HG03196 (cell line): ENCODE results near the gene BTRC.

ENCODE experiments used
- ATAC-seq: cut with Tn5 transposase; IDR thresholded peaks from one replicate; pipeline ENCODE4 v1.9.1; 2021; ENCODE audit not compliant: unreplicated experiment

BTRC gene

GRCh38 chr10:101476383-101476782 is 122.4 kb downstream of the BTRC start:
- no peak for ATAC-seq

GRCh38 chr10:101478956-101479355 is 125.0 kb downstream of the BTRC start:
- no peak for ATAC-seq

GRCh38 chr10:101481256-101481655 is 127.3 kb downstream of the BTRC start:
- ATAC-seq, result no peak

GRCh38 chr10:101482568-101482967 is 128.6 kb downstream of the BTRC start:
- ATAC-seq, result no peak

GRCh38 chr10:101484175-101484745 is 130.3 kb downstream of the BTRC start:
- ATAC-seq, result no peak

- ATAC-seq, result no peak
Observed at GRCh38 chr10:101485207-101485606, 131.2 kb downstream of the BTRC start.

- ATAC-seq, result no peak
Observed at GRCh38 chr10:101485681-101486554, 132.0 kb downstream of the BTRC start.

GRCh38 chr10:101487399-101487798 is 133.4 kb downstream of the BTRC start:
- no peak for ATAC-seq

- no peak for ATAC-seq
Observed at GRCh38 chr10:101489355-101489754, 135.4 kb downstream of the BTRC start.

GRCh38 chr10:101490026-101490425 is 136.1 kb downstream of the BTRC start:
- no peak for ATAC-seq

GRCh38 chr10:101492205-101492604 is 138.2 kb downstream of the BTRC start:
- ATAC-seq, result no peak

GRCh38 chr10:101492814-101493213 is 138.8 kb downstream of the BTRC start:
- no peak for ATAC-seq

GRCh38 chr10:101493249-101493648 is 139.3 kb downstream of the BTRC start:
- ATAC-seq, result no peak

GRCh38 chr10:101493782-101494281 is 139.9 kb downstream of the BTRC start:
- ATAC-seq, result no peak

- no peak for ATAC-seq
Observed at GRCh38 chr10:101494650-101495049, 140.7 kb downstream of the BTRC start.

GRCh38 chr10:101495324-101495925 is 141.5 kb downstream of the BTRC start:
- no peak for ATAC-seq

- ATAC-seq, result no peak
Observed at GRCh38 chr10:101504438-101504837, 150.5 kb downstream of the BTRC start.

- no peak for ATAC-seq
Observed at GRCh38 chr10:101506829-101507661, 153.1 kb downstream of the BTRC start.

GRCh38 chr10:101507828-101508227 is 153.9 kb downstream of the BTRC start:
- no peak for ATAC-seq

GRCh38 chr10:101511938-101512337 is 158.0 kb downstream of the BTRC start:
- ATAC-seq, result no peak

- ATAC-seq, result no peak
Observed at GRCh38 chr10:101512738-101513137, 158.8 kb downstream of the BTRC start.
